K562 (cell line): ENCODE measurements around the gene ZBTB9. TPM values are rescaled to one million over a fixed set of nuclear protein-coding genes. Genes with fewer than 3 reads are reported as not detected.

Experiments
- ARID1B ChIP-seq: fragments of 450-650 bp; IDR thresholded peaks from 2 replicates; pipeline ENCODE4 v1.6.1; 2016; ENCODE audit warnings: antibody characterized with exemption, mild to moderate bottlenecking, inconsistent platforms
- CGGBP1 ChIP-seq: fragments of 250-450 bp; sonication (Bioruptor Pico); IDR thresholded peaks from 2 replicates; pipeline ENCODE4 v1.9.0; 2021; ENCODE audit warnings: mild to moderate bottlenecking
- FIP1L1 ChIP-seq: fragments of 200-400 bp; formaldehyde crosslinking; IDR thresholded peaks from 2 replicates; pipeline ENCODE4 v1.6.1; 2018; ENCODE audit warnings: mild to moderate bottlenecking, low read depth, low read length; ENCODE audit not compliant: poor library complexity, severe bottlenecking
- FOXJ3 ChIP-seq: sonication (generic); formaldehyde crosslinking; IDR thresholded peaks from 2 replicates; pipeline ENCODE4 v1.4.0; 2020; ENCODE audit warnings: mild to moderate bottlenecking, missing genetic modification reagents
- GABPB2 ChIP-seq: fragments of 250-450 bp; sonication (Bioruptor Pico); conservative IDR thresholded peaks from 2 replicates; pipeline ENCODE4 v1.5.1; 2021; ENCODE audit warnings: mild to moderate bottlenecking
- GATAD2A ChIP-seq: fragments of 450-650 bp; IDR thresholded peaks from 2 replicates; pipeline ENCODE4 v1.6.1; 2017
- GTF2E2 ChIP-seq: fragments of 200-800 bp; sonication (Bioruptor generic); IDR thresholded peaks from 2 replicates; pipeline ENCODE4 v1.6.1; 2016; ENCODE audit warnings: missing genetic modification characterization, missing compliant biosample characterization
- MBD1 ChIP-seq: fragments of 250-450 bp; sonication (Bioruptor Pico); IDR thresholded peaks from 2 replicates; pipeline ENCODE4 v1.8.0; 2022; ENCODE audit warnings: inconsistent platforms
- NR2F6 ChIP-seq: fragments of 450-650 bp; formaldehyde crosslinking; IDR thresholded peaks from 2 replicates; pipeline ENCODE4 v1.4.0; 2020; ENCODE audit warnings: mild to moderate bottlenecking
- NUFIP1 ChIP-seq: fragments of 450-650 bp; IDR thresholded peaks from 2 replicates; pipeline ENCODE4 v1.6.1; 2018; ENCODE audit not compliant: partially characterized antibody
- RAD21 ChIP-seq, 2 experiments: fragments of 250-450 bp in 1 of 2; fragments of 450-650 bp in 1 of 2; sonication (Bioruptor Pico) in 1 of 2; formaldehyde crosslinking in 1 of 2; IDR thresholded peaks in 1 of 2; conservative IDR thresholded peaks in 1 of 2; 2 replicates each; pipeline versions ENCODE4 v1.4.0 to v1.8.0; 2020 to 2022; ENCODE audit warnings: mild to moderate bottlenecking in 2 of 2, moderate library complexity in 1 of 2
- RBM25 ChIP-seq: fragments of 200-400 bp; formaldehyde crosslinking; IDR thresholded peaks from 2 replicates; pipeline ENCODE4 v1.6.1; 2018; ENCODE audit warnings: low read length, low read depth, moderate library complexity; ENCODE audit not compliant: severe bottlenecking
- REST ChIP-seq, 2 experiments: fragments of 450-650 bp; formaldehyde crosslinking in 1 of 2; IDR thresholded peaks; 2 replicates each; pipeline versions ENCODE4 v1.4.0 to v1.6.1; 2014 to 2020; ENCODE audit warnings: mild to moderate bottlenecking in 2 of 2, borderline replicate concordance in 1 of 2, low read depth in 1 of 2
- SIRT6 ChIP-seq: IDR thresholded peaks from one replicate; pipeline ENCODE4 v1.6.1; 2012; ENCODE audit warnings: low read depth, mild to moderate bottlenecking, control low read depth, inconsistent platforms, low read length, moderate library complexity
- TRIM24 ChIP-seq, 2 experiments: fragments of 450-650 bp; IDR thresholded peaks; 2 replicates each; pipeline ENCODE4 v1.6.1; 2016
- WHSC1 ChIP-seq: IDR thresholded peaks from one replicate; pipeline ENCODE4 v1.6.1; 2012; ENCODE audit warnings: low read length, control low read depth, inconsistent platforms
- ZNF212 ChIP-seq: fragments of 450-650 bp; formaldehyde crosslinking; IDR thresholded peaks from 2 replicates; pipeline ENCODE4 v1.4.0; 2020; ENCODE audit warnings: mild to moderate bottlenecking
- polyA plus RNA-seq, 8 experiments: library from polyadenylated mRNA; depleted of rRNA in 4 of 8; stranded (reverse) in 5 of 8; unstranded in 3 of 8; fragments of >200 nt; fragmentation: Nextera tagmentation in 2 of 8; fragmentation: Illumina TruSeq in 1 of 8; extraction: Ambion mirVana in 2 of 8; extraction: Trizol in 1 of 8; gene quantifications; 2 replicates each; pipeline versions ENCODE4 v1.2.1 to v1.2.3, GENCODE V29; 2011 to 2014; ENCODE audit warnings: inconsistent platforms in 1 of 8, missing spikeins in 1 of 8
- total RNA-seq, 7 experiments: library from RNA; depleted of rRNA in 6 of 7; stranded (reverse); fragments of >200 nt in 6 of 7; fragmentation: Illumina TruSeq in 2 of 7; extraction: Trizol in 2 of 7; gene quantifications; 2 replicates each; pipeline versions ENCODE4 v1.2.1 to v1.2.3, GENCODE V29; 2011 to 2021; ENCODE audit warnings: low replicate concordance in 1 of 7

The ZBTB9 gene
- total and polyA plus RNA-seq, 9 of the 15 experiments (the other 6 are each of a cell fraction or from before 2014, with no cell fraction given) = 1.9 to 19.5 (median 10.4) TPM

GRCh38 chr6:33417903-33418689, 36.3 kb upstream of the ZBTB9 start, which contains the start of gene CUTA (continued):
- TF ChIP-seq ZNF212 (CRISPR knock-in tag) (0 out of 2 replicates have a peak, but pooled peaks have one; percentile 70), ARID1B (peak; percentile 54), FOXJ3 (no peak), NR2F6 (CRISPR knock-in tag) (no peak), TRIM24 (IDR thresholded peaks at IDR 0.05) (no peak; a peak in 1 of 4 replicates), RBM25 (no peak), CGGBP1 (CRISPR knock-in tag) (no peak), GATAD2A (peak; percentile 82), GTF2E2 (0 out of 2 replicates have a peak, but pooled peaks have one; percentile 21), RAD21 (CRISPR knock-in tag; conservative IDR thresholded peaks at IDR 0.05 in 1 of 2, IDR thresholded peaks at IDR 0.05 in 1 of 2) (0 out of 4 replicates have a peak, but pooled peaks of 1 of the 2 experiments have one; percentile 12), REST (IDR thresholded peaks at IDR 0.05; ENCODE audit: borderline replicate concordance) (peak; percentile 99), REST (CRISPR knock-in tag; IDR thresholded peaks at IDR 0.05; ENCODE audit: low read depth) (no peak; the same call in 1 of the 2 replicates), GABPB2 (CRISPR knock-in tag) (no peak; the same call in 1 of the 2 replicates), SIRT6 (peak; percentile 56), FIP1L1 (peak; percentile 52), MBD1 (CRISPR knock-in tag) (no peak), WHSC1 (no peak), NUFIP1 (peak; percentile 62)
